Right lobe of liver (tissue), 6 donors: ENCODE measurements around the gene CNIH3. TPM values are rescaled to one million over a fixed set of nuclear protein-coding genes. Genes with fewer than 3 reads are reported as not detected.

Source experiments
- ATAC-seq, 4 donors: fragments of 200-7000 bp; cut with Tn5 transposase; one replicate each; pipeline ENCODE4 v1.9.1; 2020; ENCODE audit warnings: mild to moderate bottlenecking in 4 of 4, moderate library complexity in 4 of 4
- DNase-seq, 3 donors: peaks; one replicate each; pipeline ENCODE4 v3.0.0-alpha.2; 2020
- H3K27ac ChIP-seq, 3 donors: fragments of 200-600 bp; one replicate each; pipeline ENCODE4 v1.8.0; 2022
- H3K27me3 ChIP-seq, 2 donors: fragments of 200-600 bp; one replicate each; pipeline ENCODE4 v1.8.0; 2022
- H3K36me3 ChIP-seq, 4 donors: fragments of 200-600 bp; sonication (generic) in 1 of 4; one replicate each; pipeline versions ENCODE4 v1.5.1 to v1.8.0; 2017 to 2022; ENCODE audit warnings: control low read depth in 1 of 4
- H3K4me1 ChIP-seq, 4 donors: fragments of 200-600 bp; sonication (generic) in 1 of 4; one replicate each; pipeline versions ENCODE4 v1.5.1 to v1.8.0; 2017 to 2022; ENCODE audit warnings: control low read depth in 1 of 4
- H3K4me3 ChIP-seq, 3 donors: fragments of 200-600 bp; one replicate each; pipeline ENCODE4 v1.8.0; 2022
- H3K9me3 ChIP-seq, 4 donors: fragments of 200-600 bp; sonication (generic) in 1 of 4; one replicate each; pipeline versions ENCODE4 v1.5.1 to v1.8.0; 2017 to 2022; ENCODE audit warnings: control low read depth in 1 of 4
- CTCF ChIP-seq, 4 donors: fragments of 200-600 bp in 3 of 4; fragments of 450-650 bp in 1 of 4; IDR thresholded peaks; one replicate each; pipeline versions ENCODE4 v1.5.1 to v1.8.0; 2016 to 2022; ENCODE audit warnings: antibody characterized with exemption in 4 of 4, mild to moderate bottlenecking in 2 of 4
- POLR2A ChIP-seq: fragments of 450-650 bp; IDR thresholded peaks from one replicate; pipeline ENCODE4 v1.6.1; 2017; ENCODE audit warnings: antibody characterized with exemption, mild to moderate bottlenecking
- WGBS: methylation state at CpG from one replicate; pipeline ENCODE4 v1.1.6; 2018; ENCODE audit warnings: low coverage, low lambda C conversion rate; ENCODE audit not compliant: insufficient coverage; ENCODE audit errors: missing lambda C conversion rate; 5-methylcytosine and 5-hydroxymethylcytosine counted together
- intact Hi-C, 2 donors: fragments of 100-400 bp; cut with DNase I; formaldehyde crosslinking; loops; one replicate each; pipeline versions ENCODE4 v1.11.2 to v1.14.1; 2022
- total RNA-seq, 6 experiments: library from RNA; depleted of rRNA in 2 of 6; stranded (reverse); fragments of >200 nt in 2 of 6; fragmentation: NEBNext Ultra II Directional in 3 of 6; extraction: Animal tissue kit (Norgen Biotek cat#: 25700) in 3 of 6; gene quantifications; one replicate each; pipeline versions ENCODE4 v1.1.0 to v1.2.4, GENCODE V29; 2016 to 2023
- donor health status: DM: no; HTN: yes; CAD: no.
- donor health status: DM: no; HTN: no; CAD: no.
- donor health status: DM: no; HTN: no; CAD: no.
- donor health status: DM: no; HTN: yes; CAD: no.
- donor health status: DM: no; HTN: yes; CAD: no.

Gene CNIH3
- total RNA-seq, 6 experiments from 2014 or later, result 0.12 to 1.6 (median 0.55) TPM

- Histone ChIP-seq H3K27me3 (no peaks in the 10 kb centered on the region), H3K4me1 (no peaks in the 10 kb centered on the region), H3K27ac (no peak overlapping the region), H3K9me3 (no peaks in the 10 kb centered on the region), H3K36me3 (no peaks in the 10 kb centered on the region), H3K4me3 (no peak overlapping the region)
- 82% methylated on average over 2 of the region's 2 CpGs for WGBS
- DNase-seq (no peak), ATAC-seq (no peak)
- TF ChIP-seq POLR2A, result no peak
- no peak for TF ChIP-seq CTCF (IDR thresholded peaks at IDR 0.05)
- intact Hi-C loops, result no loop called here
Observed at GRCh38 chr1:224767676-224768075, 151.6 kb downstream of the CNIH3 start.

- Histone ChIP-seq H3K27ac (no peak overlapping the region), H3K27me3 (no peaks in the 10 kb centered on the region), H3K4me1 (no peaks in the 10 kb centered on the region), H3K9me3 (no peaks in the 10 kb centered on the region), H3K4me3 (no peak overlapping the region), H3K36me3 (no peaks in the 10 kb centered on the region)
- no peak for ATAC-seq
- TF ChIP-seq POLR2A (no peak), CTCF (IDR thresholded peaks at IDR 0.05) (no peak)
- intact Hi-C loops, result no loop called here
- DNase-seq, result no peak
- 76% methylated on average over 6 of the region's 6 CpGs for WGBS
Observed at GRCh38 chr1:224768971-224769370, 152.9 kb downstream of the CNIH3 start.

GRCh38 chr1:224769452-224770335 is 153.6 kb downstream of the CNIH3 start:
- intact Hi-C loops, result no loop called here
- H3K9me3 ChIP-seq, result no peaks in the 10 kb centered on the region
- TF ChIP-seq POLR2A, result no peak
- H3K36me3 ChIP-seq, result no peaks in the 10 kb centered on the region
- no peak overlapping the region for H3K4me3 ChIP-seq
- H3K27ac ChIP-seq, result no peak overlapping the region
- H3K27me3 ChIP-seq, result no peaks in the 10 kb centered on the region
- ATAC-seq, result no peak
- no peak for DNase-seq
- 67% methylated on average over 7 of the region's 7 CpGs for WGBS
- H3K4me1 ChIP-seq, result no peaks in the 10 kb centered on the region

GRCh38 chr1:224770336-224770693 is 154.2 kb downstream of the CNIH3 start:
- ATAC-seq (peak in 1 of 4 donors; percentile 77), DNase-seq (no peak)
- WGBS, result 53% methylated on average over 4 of the region's 5 CpGs
- no peak for TF ChIP-seq CTCF (IDR thresholded peaks at IDR 0.05)
- no peak for TF ChIP-seq POLR2A
- H3K36me3 ChIP-seq, result no peaks in the 10 kb centered on the region
- intact Hi-C loops, result no loop called here
- no peaks in the 10 kb centered on the region for H3K27me3 ChIP-seq
- H3K27ac ChIP-seq, result no peak overlapping the region
- no peaks in the 10 kb centered on the region for H3K9me3 ChIP-seq
- H3K4me3 ChIP-seq, result no peak overlapping the region
- no peaks in the 10 kb centered on the region for H3K4me1 ChIP-seq

- no peak for TF ChIP-seq POLR2A
- TF ChIP-seq CTCF (IDR thresholded peaks at IDR 0.05), result no peak
- intact Hi-C loops, result no loop called here
- Histone ChIP-seq H3K27me3 (no peaks in the 10 kb centered on the region), H3K9me3 (no peaks in the 10 kb centered on the region), H3K4me1 (no peaks in the 10 kb centered on the region), H3K27ac (no peak overlapping the region), H3K4me3 (no peak overlapping the region), H3K36me3 (no peaks in the 10 kb centered on the region)
- no peak for ATAC-seq
- 86% methylated on average over 2 of the region's 2 CpGs for WGBS
- DNase-seq, result no peak
Observed at GRCh38 chr1:224773646-224774045, 157.5 kb downstream of the CNIH3 start.
